PC-9 (cell line): Measurements from ENCODE around the gene CFC1. TPM values are rescaled to one million over a fixed set of nuclear protein-coding genes. Genes with fewer than 3 reads are reported as not detected.
"Not testable (repeated sequence)": the region's sequence is repeated elsewhere in the genome, so short reads cannot be mapped to it uniquely, and the experiment has no call there.

Experiments used
- BruUV-seq: library from RNA; stranded (reverse); fragments of 400-500 nt; replicated peaks from 2 replicates; lab custom pipeline; 2021; lab: Mats Ljungman, UMichigan
- CTCF ChIA-PET: fragments of 300-600 bp; sonication (Branson Sonifier 250); formaldehyde crosslinking; loops from one replicate; lab custom pipeline; 2022; ENCODE audit warnings: antibody characterized with exemption; lab: Charles Lee
- POLR2A ChIA-PET: fragments of 300-600 bp; sonication (Branson Sonifier 250); formaldehyde crosslinking; loops from one replicate; lab custom pipeline; 2022; ENCODE audit warnings: antibody characterized with exemption; ENCODE audit not compliant: unreplicated experiment; lab: Charles Lee
- DNase-seq, 2 experiments: peaks; one replicate each; pipeline versions ENCODE4 v3.0.0 to v3.0.0-alpha.2; 2015 to 2022; ENCODE audit warnings: mixed read lengths in 1 of 2
- H2AFZ ChIP-seq: fragments of 200-600 bp; sonication (generic); 2 replicates; pipeline ENCODE4 v1.8.1; 2017; ENCODE audit warnings: antibody characterized with exemption
- H3F3A ChIP-seq: fragments of 200-600 bp; sonication (generic); 2 replicates; pipeline ENCODE4 v1.8.1; 2017; ENCODE audit warnings: antibody characterized with exemption, mild to moderate bottlenecking, low read depth; ENCODE audit not compliant: insufficient read depth
- H3K27ac ChIP-seq: fragments of 200-600 bp; sonication (generic); 2 replicates; pipeline ENCODE4 v1.6.1; 2016; ENCODE audit warnings: mixed run types
- H3K27me3 ChIP-seq: fragments of 200-600 bp; sonication (generic); 2 replicates; pipeline ENCODE4 v1.6.1; 2016; ENCODE audit warnings: low read depth, mixed run types; ENCODE audit not compliant: insufficient read depth
- H3K36me3 ChIP-seq: fragments of 200-600 bp; sonication (generic); 2 replicates; pipeline ENCODE4 v1.6.1; 2016; ENCODE audit warnings: low read depth, mixed run types
- H3K4me1 ChIP-seq: fragments of 200-600 bp; sonication (generic); replicated peaks from 2 replicates; pipeline ENCODE4 v1.6.1; 2016; ENCODE audit warnings: mixed run types; ENCODE audit not compliant: insufficient read depth
- H3K4me2 ChIP-seq: fragments of 200-600 bp; sonication (generic); 2 replicates; pipeline ENCODE4 v1.6.1; 2017; ENCODE audit warnings: mixed run types
- H3K4me3 ChIP-seq: fragments of 200-600 bp; sonication (generic); 2 replicates; pipeline ENCODE4 v1.6.1; 2016; ENCODE audit warnings: mixed run types
- H3K79me2 ChIP-seq: fragments of 200-600 bp; sonication (generic); 2 replicates; pipeline ENCODE4 v1.6.1; 2017; ENCODE audit warnings: low read depth, mixed run types
- H3K9me2 ChIP-seq: fragments of 200-600 bp; sonication (generic); 2 replicates; pipeline ENCODE4 v1.8.1; 2017; ENCODE audit warnings: mild to moderate bottlenecking; ENCODE audit not compliant: insufficient read depth
- H3K9me3 ChIP-seq: fragments of 200-600 bp; sonication (generic); 2 replicates; pipeline ENCODE4 v1.8.1; 2016; ENCODE audit warnings: low read depth; ENCODE audit not compliant: insufficient read depth
- H4K20me1 ChIP-seq: fragments of 200-600 bp; sonication (generic); 2 replicates; pipeline ENCODE4 v1.8.1; 2017; ENCODE audit not compliant: insufficient read depth
- intact Hi-C: fragments of 100-400 bp; cut with micrococcal nuclease; formaldehyde crosslinking; loops from one replicate; pipeline ENCODE4 v1.10.0; 2022; ENCODE audit not compliant: unreplicated experiment
- total RNA-seq: library from RNA; stranded (reverse); gene quantifications from 2 replicates; pipeline ENCODE4 v1.2.3, GENCODE V29; 2021

CFC1 gene
- total RNA-seq, 1 experiment from 2014 or later: not detected

DNA sequence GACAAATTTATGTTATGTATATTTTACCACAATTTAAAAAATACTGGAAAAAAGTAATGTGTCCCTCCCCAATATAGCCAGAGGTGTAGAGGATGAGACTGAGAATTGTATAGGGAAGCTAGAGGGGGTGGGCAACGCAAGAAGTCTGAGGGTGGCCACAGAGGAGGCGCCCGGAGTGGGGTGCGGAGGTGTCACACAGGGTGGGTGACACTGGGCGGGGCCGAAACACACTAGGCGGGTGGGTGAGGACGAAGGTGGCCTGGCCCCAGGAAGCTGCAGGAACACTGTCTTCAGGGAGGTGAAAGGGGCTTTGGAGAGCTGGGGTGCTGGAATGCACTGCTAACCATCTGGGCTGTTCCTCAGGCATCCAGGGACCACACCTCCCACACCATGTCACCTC is 42.9 kb downstream of the CFC1 start:
- H3K9me2 ChIP-seq, H3K4me2 ChIP-seq, H4K20me1 ChIP-seq, H3F3A ChIP-seq, DNase-seq, H3K79me2 ChIP-seq, CTCF ChIA-PET, H3K4me1 ChIP-seq, H3K27me3 ChIP-seq, BruUV-seq, H3K9me3 ChIP-seq, POLR2A ChIA-PET, H3K36me3 ChIP-seq, H2AFZ ChIP-seq, H3K4me3 ChIP-seq, intact Hi-C loops, H3K27ac ChIP-seq: not testable (repeated sequence)

DNA sequence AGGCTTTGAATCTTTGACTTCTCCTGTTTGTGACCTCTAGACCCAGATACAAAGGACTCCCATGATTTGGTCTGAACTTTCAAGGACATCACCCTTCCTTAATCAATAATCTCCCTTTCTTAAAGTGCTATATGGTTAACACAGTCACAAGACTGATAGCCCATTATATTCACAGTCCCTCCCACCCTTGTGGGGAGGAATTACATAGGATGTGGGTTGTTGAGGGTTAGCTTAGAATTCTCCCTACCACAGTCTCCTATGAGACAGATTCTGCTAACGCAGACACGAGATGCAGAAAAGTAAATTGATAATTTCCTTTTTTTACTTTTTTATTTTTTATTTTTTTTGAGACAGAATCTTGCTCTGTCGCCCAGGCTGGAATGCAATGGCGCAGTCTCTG is 45.2 kb downstream of the CFC1 start:
- H3K79me2 ChIP-seq, H4K20me1 ChIP-seq, POLR2A ChIA-PET, H3K9me3 ChIP-seq, H3K4me1 ChIP-seq, H2AFZ ChIP-seq, DNase-seq, H3K27me3 ChIP-seq, CTCF ChIA-PET, intact Hi-C loops, BruUV-seq, H3K36me3 ChIP-seq, H3K9me2 ChIP-seq, H3F3A ChIP-seq, H3K4me3 ChIP-seq, H3K4me2 ChIP-seq, H3K27ac ChIP-seq: not testable (repeated sequence)

DNA sequence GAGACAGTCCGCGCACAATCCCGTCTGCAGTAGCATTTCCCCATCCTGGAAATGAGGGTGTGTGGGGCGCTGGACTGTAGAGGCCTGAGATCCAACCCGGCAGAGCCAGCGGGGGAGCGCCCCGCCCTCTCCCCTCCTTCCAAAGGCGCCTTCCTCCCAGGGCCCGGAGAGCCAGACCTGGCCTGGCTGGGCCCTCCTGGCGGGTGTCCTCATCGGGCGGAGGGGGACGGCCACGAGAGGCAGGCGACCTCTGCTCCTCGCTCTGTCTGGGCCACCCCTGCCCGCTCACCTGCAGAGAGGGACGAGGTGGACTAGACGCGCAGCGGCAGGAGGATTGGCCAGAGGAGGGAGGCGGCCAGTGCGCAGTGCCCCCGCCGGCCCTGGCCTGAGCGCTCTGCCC is 49.9 kb downstream of the CFC1 start:
- H3K4me2 ChIP-seq, H3K4me3 ChIP-seq, H3K9me2 ChIP-seq, H3K79me2 ChIP-seq, H4K20me1 ChIP-seq, BruUV-seq, H3K27ac ChIP-seq, CTCF ChIA-PET, intact Hi-C loops, DNase-seq, H3F3A ChIP-seq, H3K9me3 ChIP-seq, H3K36me3 ChIP-seq, H3K4me1 ChIP-seq, H3K27me3 ChIP-seq, H2AFZ ChIP-seq, POLR2A ChIA-PET: not testable (repeated sequence)

DNA sequence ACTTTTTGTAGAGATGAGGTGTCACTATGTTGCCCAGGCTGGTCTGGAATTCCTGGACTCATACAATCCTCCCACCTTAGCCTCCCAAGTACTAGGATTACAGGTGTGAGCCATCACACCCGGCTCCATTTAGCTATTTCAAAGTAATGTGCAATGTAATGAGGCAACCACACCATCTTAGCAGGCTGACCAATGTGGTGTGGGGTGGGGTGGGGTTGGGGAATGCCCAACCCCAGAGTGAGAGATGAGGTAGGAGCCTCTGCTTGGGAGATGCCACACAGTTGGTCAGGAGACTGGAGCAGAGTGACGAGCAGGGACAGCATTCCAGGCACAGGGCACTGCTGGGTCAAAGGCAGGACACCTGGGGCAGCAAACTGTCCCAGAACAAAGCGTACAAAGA is 51.0 kb downstream of the CFC1 start:
- intact Hi-C loops, H4K20me1 ChIP-seq, POLR2A ChIA-PET, H3K79me2 ChIP-seq, H2AFZ ChIP-seq, H3K27ac ChIP-seq, CTCF ChIA-PET, H3K4me2 ChIP-seq, BruUV-seq, H3K9me2 ChIP-seq, H3K36me3 ChIP-seq, DNase-seq, H3K9me3 ChIP-seq, H3K27me3 ChIP-seq, H3K4me3 ChIP-seq, H3F3A ChIP-seq, H3K4me1 ChIP-seq: not testable (repeated sequence)

DNA sequence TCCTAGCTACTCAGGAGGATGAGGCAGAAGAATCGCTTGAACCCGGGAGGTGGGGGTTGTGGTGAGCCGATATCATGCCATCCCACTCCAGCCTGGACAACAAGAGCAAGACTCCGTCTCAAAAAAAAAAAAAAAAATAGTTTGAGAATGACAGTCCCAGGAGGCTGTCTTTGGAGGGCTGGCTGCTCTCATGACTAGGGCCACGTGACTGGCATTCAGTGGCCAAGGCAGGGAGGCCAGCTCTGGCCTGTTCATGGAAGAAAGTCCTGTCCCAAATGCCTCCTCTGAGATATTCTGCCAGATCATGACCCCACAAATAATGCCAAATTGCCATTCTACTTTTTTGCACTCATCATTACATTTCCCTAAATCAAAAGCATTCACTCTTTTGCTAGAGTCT is 54.4 kb downstream of the CFC1 start:
- H3K9me3 ChIP-seq, CTCF ChIA-PET, H4K20me1 ChIP-seq, H3K27me3 ChIP-seq, DNase-seq, intact Hi-C loops, H3K4me1 ChIP-seq, BruUV-seq, H3K9me2 ChIP-seq, H3F3A ChIP-seq, H3K4me3 ChIP-seq, H3K27ac ChIP-seq, H3K36me3 ChIP-seq, H2AFZ ChIP-seq, H3K79me2 ChIP-seq, POLR2A ChIA-PET, H3K4me2 ChIP-seq: not testable (repeated sequence)

DNA sequence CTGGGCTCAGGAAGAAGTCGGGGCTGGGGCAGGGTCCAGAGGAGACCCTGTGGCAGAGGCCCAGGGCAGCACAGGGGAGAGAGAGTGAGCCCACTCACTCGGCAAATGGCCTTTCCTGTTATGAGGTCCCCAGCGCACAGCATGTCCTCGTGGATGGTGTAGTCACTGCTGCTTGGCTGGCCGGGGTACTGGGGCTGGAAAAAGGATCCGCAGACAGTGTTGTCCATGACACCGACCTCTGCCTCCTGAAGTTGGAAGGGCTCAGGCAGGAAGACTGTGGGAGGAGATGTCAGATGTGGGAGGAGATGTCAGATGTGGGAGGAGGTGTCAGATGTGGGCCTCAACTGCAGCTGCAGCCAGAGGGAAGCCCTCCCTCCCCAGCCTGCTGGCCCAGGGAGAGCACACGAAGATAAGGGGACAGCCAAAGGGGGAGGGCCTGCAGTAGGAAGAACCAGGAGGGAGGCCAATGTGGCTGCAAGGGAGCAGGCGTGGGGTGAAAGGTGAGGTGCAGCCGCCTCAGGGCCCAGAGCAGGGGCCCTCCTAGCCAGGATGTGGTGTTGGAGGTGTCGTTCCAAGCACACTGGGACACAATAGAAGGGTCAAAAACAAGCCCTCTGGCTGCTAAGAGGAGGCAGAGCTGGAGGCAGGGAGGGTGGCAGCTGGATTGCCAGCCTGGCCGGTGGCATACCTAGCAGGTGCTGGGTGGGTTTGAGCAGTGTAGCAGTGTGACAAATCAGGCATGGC is 55.4 kb downstream of the CFC1 start:
- intact Hi-C loops, H3K36me3 ChIP-seq, H3K9me3 ChIP-seq, BruUV-seq, H3K79me2 ChIP-seq, H3F3A ChIP-seq, H4K20me1 ChIP-seq, H2AFZ ChIP-seq, H3K27me3 ChIP-seq, CTCF ChIA-PET, POLR2A ChIA-PET, H3K4me1 ChIP-seq, H3K27ac ChIP-seq, H3K9me2 ChIP-seq, H3K4me2 ChIP-seq, DNase-seq, H3K4me3 ChIP-seq: not testable (repeated sequence)

DNA sequence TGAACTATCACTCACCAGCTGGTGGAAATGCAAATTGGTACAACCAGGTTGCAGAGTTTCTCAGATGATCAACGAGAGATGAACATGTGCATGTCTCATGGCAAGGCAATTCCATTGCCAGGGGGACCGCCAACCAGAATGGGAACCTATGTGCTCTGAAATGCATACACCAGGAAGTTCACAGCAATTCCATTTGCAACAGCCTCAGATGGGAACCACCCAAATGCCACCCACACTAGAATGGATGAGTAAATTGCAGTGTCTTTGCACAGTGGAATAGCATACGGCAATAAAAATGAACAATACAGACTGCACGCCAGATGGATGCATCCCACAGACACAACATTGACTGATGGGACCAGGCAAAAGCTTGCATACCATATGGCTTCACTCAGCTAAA is 56.6 kb downstream of the CFC1 start:
- H3K36me3 ChIP-seq, BruUV-seq, POLR2A ChIA-PET: not testable (repeated sequence)

More for the DNA sequence above, 56.6 kb downstream of the CFC1 start:
- H3K27ac ChIP-seq, DNase-seq, H3K27me3 ChIP-seq, H3K4me2 ChIP-seq, H3K79me2 ChIP-seq, H3K4me1 ChIP-seq, H3K4me3 ChIP-seq, H3K9me3 ChIP-seq, H2AFZ ChIP-seq, H4K20me1 ChIP-seq, H3K9me2 ChIP-seq, intact Hi-C loops, CTCF ChIA-PET, H3F3A ChIP-seq: not testable (repeated sequence)
